GM12875 (cell line): ENCODE measurements around the gene SRSF9.

Experiments used
- H3K4me3 ChIP-seq: one replicate; pipeline ENCODE4 v1.5.1; 2011; ENCODE audit warnings: low read depth, low read length, control low read depth
- TF ChIP-seq, protein P1 (sequence below): IDR thresholded peaks from 2 replicates; pipeline ENCODE4 v1.5.1; 2011; ENCODE audit warnings: low read depth, mild to moderate bottlenecking, control low read depth, inconsistent platforms, low read length, moderate library complexity, borderline replicate concordance; ENCODE audit not compliant: insufficient read depth

SRSF9 gene

GRCh38 chr12:120432772-120433525 is 36.6 kb downstream of the SRSF9 start:
- TF ChIP-seq, protein P1, sequence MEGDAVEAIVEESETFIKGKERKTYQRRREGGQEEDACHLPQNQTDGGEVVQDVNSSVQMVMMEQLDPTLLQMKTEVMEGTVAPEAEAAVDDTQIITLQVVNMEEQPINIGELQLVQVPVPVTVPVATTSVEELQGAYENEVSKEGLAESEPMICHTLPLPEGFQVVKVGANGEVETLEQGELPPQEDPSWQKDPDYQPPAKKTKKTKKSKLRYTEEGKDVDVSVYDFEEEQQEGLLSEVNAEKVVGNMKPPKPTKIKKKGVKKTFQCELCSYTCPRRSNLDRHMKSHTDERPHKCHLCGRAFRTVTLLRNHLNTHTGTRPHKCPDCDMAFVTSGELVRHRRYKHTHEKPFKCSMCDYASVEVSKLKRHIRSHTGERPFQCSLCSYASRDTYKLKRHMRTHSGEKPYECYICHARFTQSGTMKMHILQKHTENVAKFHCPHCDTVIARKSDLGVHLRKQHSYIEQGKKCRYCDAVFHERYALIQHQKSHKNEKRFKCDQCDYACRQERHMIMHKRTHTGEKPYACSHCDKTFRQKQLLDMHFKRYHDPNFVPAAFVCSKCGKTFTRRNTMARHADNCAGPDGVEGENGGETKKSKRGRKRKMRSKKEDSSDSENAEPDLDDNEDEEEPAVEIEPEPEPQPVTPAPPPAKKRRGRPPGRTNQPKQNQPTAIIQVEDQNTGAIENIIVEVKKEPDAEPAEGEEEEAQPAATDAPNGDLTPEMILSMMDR, result no peak
- H3K4me3 ChIP-seq, result no peak overlapping the region

DNA sequence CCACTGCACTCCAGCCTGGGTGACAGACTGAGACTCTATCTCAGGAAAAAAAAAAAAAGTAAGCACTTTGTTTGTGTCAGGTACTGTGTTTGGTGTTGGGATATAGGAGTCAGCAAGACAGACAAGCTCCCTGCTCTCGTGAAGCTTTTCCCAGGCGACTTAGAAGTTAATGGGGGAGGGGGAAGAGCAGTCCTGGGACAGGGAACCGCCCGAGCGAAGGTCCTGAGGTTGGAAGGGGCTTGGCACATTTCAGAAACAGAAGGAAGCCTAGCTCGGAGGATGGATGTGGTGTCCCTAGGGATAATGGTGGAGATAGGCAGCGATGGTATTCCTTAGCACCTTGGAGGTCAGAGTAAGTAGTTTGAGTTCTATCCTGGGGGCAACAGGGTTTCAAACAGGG is 40.2 kb downstream of the SRSF9 start:
- TF ChIP-seq, protein P1, result no peak
- H3K4me3 ChIP-seq, result no peak overlapping the region

DNA sequence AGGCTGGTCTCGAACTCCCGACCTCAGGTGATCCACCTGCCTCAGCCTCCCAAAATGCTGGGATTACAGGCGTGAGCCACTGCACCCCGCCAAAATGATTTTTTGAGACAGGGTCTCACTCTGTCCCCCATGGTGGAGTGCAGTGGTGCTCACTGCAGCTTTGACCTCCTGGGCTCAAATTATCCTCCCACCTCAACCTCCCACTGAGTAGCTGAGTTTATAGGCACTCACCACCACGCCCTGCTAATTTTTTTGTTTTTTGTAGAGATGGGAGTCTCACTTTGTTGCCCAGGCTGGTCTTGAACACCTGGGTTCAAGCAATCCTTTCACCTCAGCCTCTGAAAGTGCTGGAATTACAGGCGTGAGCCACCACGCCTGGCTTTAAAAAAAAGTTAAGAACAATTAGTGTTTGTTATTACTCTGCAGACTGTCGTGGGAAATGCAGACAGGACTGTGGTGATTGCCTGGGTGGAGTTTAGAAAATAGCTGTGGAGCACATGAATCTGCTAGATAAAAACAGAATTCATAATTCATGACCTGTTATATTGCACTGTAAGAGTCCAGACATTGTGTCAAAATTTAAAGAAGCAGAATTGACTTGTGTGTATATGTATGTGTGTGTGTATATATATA is 40.8 kb downstream of the SRSF9 start:
- TF ChIP-seq, protein P1, result no peak
- no peak overlapping the region for H3K4me3 ChIP-seq

DNA sequence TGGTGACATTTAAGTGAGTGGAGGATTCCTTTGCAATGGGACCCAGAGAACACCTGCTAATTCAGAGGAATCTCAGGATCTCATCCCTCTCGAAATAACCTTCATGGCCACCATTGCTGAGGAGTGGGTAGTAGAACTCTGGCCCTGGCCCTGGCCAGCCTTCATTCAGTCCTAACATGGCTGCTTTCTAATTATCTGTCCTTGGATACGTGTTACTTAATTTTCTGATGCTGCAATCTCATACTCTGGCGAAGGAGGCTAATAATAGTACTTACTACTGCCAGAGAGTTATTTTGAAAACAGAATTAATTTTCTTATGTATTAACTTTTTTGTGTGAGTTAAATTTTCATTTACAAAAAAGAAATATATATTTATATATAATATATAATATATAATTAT is 43.8 kb downstream of the SRSF9 start:
- H3K4me3 ChIP-seq, result no peak overlapping the region
- TF ChIP-seq, protein P1, result no peak

- no peak overlapping the region for H3K4me3 ChIP-seq
- TF ChIP-seq, protein P1, result no peak
Measured at GRCh38 chr12:120422892-120423456, 46.6 kb downstream of the SRSF9 start.

- TF ChIP-seq, protein P1, result no peak
- H3K4me3 ChIP-seq, result no peak overlapping the region
Measured at GRCh38 chr12:120421701-120422100, 47.8 kb downstream of the SRSF9 start.

DNA sequence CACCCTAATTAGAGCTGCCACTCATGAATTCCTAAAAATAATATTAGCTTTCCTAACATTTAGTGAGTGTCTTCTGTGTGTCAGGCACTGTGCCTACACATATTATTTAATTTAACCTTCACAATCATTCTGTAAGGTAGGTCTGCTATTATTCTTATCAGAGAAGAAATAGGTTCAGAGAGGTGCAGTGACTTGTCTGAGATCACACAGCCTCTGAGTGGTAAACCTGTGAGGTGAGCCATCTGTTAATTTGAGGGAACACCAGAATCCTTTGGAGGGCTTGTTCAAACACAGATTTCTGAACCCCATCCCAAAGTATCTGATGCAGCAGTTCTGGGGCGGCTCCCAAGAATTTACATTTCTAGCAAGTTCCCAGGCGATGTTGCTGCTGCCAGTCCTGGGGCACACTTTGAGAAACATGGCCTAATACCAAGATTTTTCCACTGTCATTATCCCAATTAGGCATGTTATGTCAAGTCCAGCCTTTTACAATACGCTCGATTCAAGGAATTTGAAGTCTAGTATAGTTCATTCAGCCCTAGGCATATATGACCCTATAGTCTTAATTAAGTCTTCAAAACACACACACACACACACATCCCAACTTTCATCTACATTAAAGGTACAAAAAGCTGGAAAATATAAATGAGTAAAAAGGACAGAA is 51.5 kb downstream of the SRSF9 start:
- TF ChIP-seq, protein P1, result no peak
- H3K4me3 ChIP-seq, result no peak overlapping the region
